IMR-90 (cell line): ENCODE measurements around the gene RAD23B. TPM values are rescaled to one million over a fixed set of nuclear protein-coding genes. Genes with fewer than 3 reads are reported as not detected.

Source experiments
- ATAC-seq: fragments of 200-7000 bp; cut with Tn5 transposase; 2 replicates; pipeline ENCODE4 v1.9.1; 2020; ENCODE audit warnings: low read depth, mild to moderate bottlenecking, moderate library complexity
- BruUV-seq: library from RNA; stranded (reverse); fragments of 400-500 nt; replicated peaks from 2 replicates; lab custom pipeline; 2021; lab: Mats Ljungman, UMichigan
- CTCF ChIA-PET: fragments of 300-600 bp; formaldehyde crosslinking; extraction: SDS; loops from one replicate; lab custom pipeline; 2021; ENCODE audit warnings: antibody characterized with exemption; lab: Yijun Ruan, JAX
- POLR2A ChIA-PET: fragments of 300-600 bp; sonication (Branson Sonifier 250); formaldehyde crosslinking; loops from one replicate; lab custom pipeline; 2022; ENCODE audit warnings: antibody characterized with exemption; ENCODE audit not compliant: unreplicated experiment; lab: Charles Lee
- DNase-seq: peaks from one replicate; pipeline ENCODE4 v3.0.0; 2013
- H2AFZ ChIP-seq: replicated peaks from 2 replicates; pipeline ENCODE3; 2013; ENCODE audit warnings: low read length, mild to moderate bottlenecking; ENCODE audit not compliant: poor library complexity
- H2AK5ac ChIP-seq: 2 replicates; pipeline ENCODE4 v1.6.1; 2013; ENCODE audit warnings: low read depth, low read length, inconsistent platforms
- H2AK9ac ChIP-seq: replicated peaks from 2 replicates; pipeline ENCODE3; 2013; ENCODE audit warnings: mild to moderate bottlenecking, low read depth, low read length, moderate library complexity; ENCODE audit not compliant: poor library complexity
- H2BK120ac ChIP-seq: 2 replicates; pipeline ENCODE4 v1.6.1; 2013; ENCODE audit warnings: low read depth, low read length, inconsistent platforms
- H2BK15ac ChIP-seq: 3 replicates; pipeline ENCODE4 v1.6.1; 2013; ENCODE audit warnings: low read depth, low read length, inconsistent platforms
- H2BK20ac ChIP-seq: 2 replicates; pipeline ENCODE4 v1.6.1; 2013; ENCODE audit warnings: low read depth, mild to moderate bottlenecking, inconsistent platforms, low read length, moderate library complexity
- H2BK5ac ChIP-seq: 2 replicates; pipeline ENCODE4 v1.6.1; 2013; ENCODE audit warnings: mild to moderate bottlenecking, low read depth, low read length, inconsistent platforms; ENCODE audit not compliant: poor library complexity, severe bottlenecking
- H3K14ac ChIP-seq: replicated peaks from 2 replicates; pipeline ENCODE4 v1.6.1; 2013; ENCODE audit warnings: low read depth, low read length, inconsistent platforms
- H3K18ac ChIP-seq: 2 replicates; pipeline ENCODE4 v1.6.1; 2013; ENCODE audit warnings: low read depth, low read length, control low read depth
- H3K23ac ChIP-seq: 2 replicates; pipeline ENCODE4 v1.6.1; 2013; ENCODE audit warnings: low read depth, low read length, inconsistent platforms
- H3K27ac ChIP-seq: 2 replicates; pipeline ENCODE4 v1.5.1; 2013; ENCODE audit warnings: mild to moderate bottlenecking, control low read depth, low read length; ENCODE audit not compliant: insufficient read depth
- H3K27me3 ChIP-seq: 2 replicates; pipeline ENCODE4 v1.6.1; 2013; ENCODE audit warnings: low read length; ENCODE audit not compliant: control insufficient read depth, insufficient read depth
- H3K36me3 ChIP-seq: 2 replicates; pipeline ENCODE4 v1.6.1; 2013; ENCODE audit warnings: low read length, mixed read lengths; ENCODE audit not compliant: control insufficient read depth, insufficient read depth
- H3K4ac ChIP-seq: 2 replicates; pipeline ENCODE4 v1.6.1; 2013; ENCODE audit warnings: low read depth, low read length, inconsistent platforms
- H3K4me1 ChIP-seq: 2 replicates; pipeline ENCODE4 v1.6.1; 2013; ENCODE audit warnings: low read length, mixed read lengths; ENCODE audit not compliant: control insufficient read depth, insufficient read depth
- H3K4me2 ChIP-seq: 2 replicates; pipeline ENCODE4 v1.6.1; 2013; ENCODE audit warnings: low read depth, mild to moderate bottlenecking, control low read depth, low read length, moderate library complexity
- H3K4me3 ChIP-seq: 2 replicates; pipeline ENCODE4 v1.5.1; 2013; ENCODE audit warnings: low read depth, mild to moderate bottlenecking, control low read depth, low read length, moderate library complexity; ENCODE audit not compliant: insufficient read depth
- H3K56ac ChIP-seq: 2 replicates; pipeline ENCODE4 v1.6.1; 2013; ENCODE audit warnings: low read length, inconsistent platforms; ENCODE audit not compliant: insufficient read depth; ENCODE audit errors: extremely low read depth
- H3K79me1 ChIP-seq, 2 experiments: 2 replicates each; pipeline ENCODE4 v1.6.1; 2013; ENCODE audit warnings: low read length in 2 of 2, inconsistent platforms in 1 of 2, low read depth in 1 of 2
- H3K9ac ChIP-seq: 2 replicates; pipeline ENCODE4 v1.6.1; 2013; ENCODE audit warnings: low read depth, low read length, control low read depth
- H3K9me1 ChIP-seq: 2 replicates; pipeline ENCODE4 v1.6.1; 2013; ENCODE audit warnings: low read length, inconsistent platforms; ENCODE audit not compliant: insufficient read depth
- H3K9me3 ChIP-seq: 2 replicates; pipeline ENCODE4 v1.6.1; 2013; ENCODE audit warnings: low read length; ENCODE audit not compliant: control insufficient read depth, insufficient read depth
- H4K20me1 ChIP-seq: 2 replicates; pipeline ENCODE4 v1.6.1; 2013; ENCODE audit warnings: low read length, inconsistent platforms; ENCODE audit not compliant: insufficient read depth
- H4K5ac ChIP-seq: 2 replicates; pipeline ENCODE4 v1.6.1; 2013; ENCODE audit warnings: mild to moderate bottlenecking, low read depth, low read length, control low read depth
- H4K8ac ChIP-seq, 2 experiments: 2 replicates each; pipeline ENCODE4 v1.6.1; 2013; ENCODE audit warnings: low read depth in 2 of 2, low read length in 2 of 2, control low read depth in 1 of 2, inconsistent platforms in 1 of 2
- H4K91ac ChIP-seq: 2 replicates; pipeline ENCODE4 v1.6.1; 2013; ENCODE audit warnings: low read depth, low read length, inconsistent platforms; ENCODE audit not compliant: insufficient read depth
- CEBPB ChIP-seq: IDR thresholded peaks from 2 replicates; pipeline ENCODE4 v1.6.1; 2012; ENCODE audit warnings: low read depth, low read length, improper control_type of control experiment
- MAFK ChIP-seq: IDR thresholded peaks from 2 replicates; pipeline ENCODE4 v1.6.1; 2012; ENCODE audit warnings: low read depth, low read length, improper control_type of control experiment
- MAZ ChIP-seq: IDR thresholded peaks from 2 replicates; pipeline ENCODE4 v1.6.1; 2012; ENCODE audit warnings: low read depth, mild to moderate bottlenecking, low read length, improper control_type of control experiment, moderate library complexity, borderline replicate concordance
- MXI1 ChIP-seq: IDR thresholded peaks from 2 replicates; pipeline ENCODE4 v1.6.1; 2012; ENCODE audit warnings: low read depth, mild to moderate bottlenecking, low read length, moderate library complexity, borderline replicate concordance
- NFE2L2 ChIP-seq: fragments of 150-350 bp; IDR thresholded peaks from 2 replicates; pipeline ENCODE4 v1.6.1; 2016; ENCODE audit warnings: low read depth, mild to moderate bottlenecking, low read length
- POLR2A ChIP-seq: IDR thresholded peaks from 2 replicates; pipeline ENCODE4 v1.6.1; 2012; ENCODE audit warnings: mild to moderate bottlenecking, low read depth, low read length
- WGBS, 2 experiments: methylation state at CpG; one replicate each; pipeline versions ENCODE4 v1.1.5 to v1.1.7; 2013; ENCODE audit warnings: missing lambda C conversion rate in 2 of 2; ENCODE audit not compliant: insufficient read length in 1 of 2; ENCODE audit errors: extremely low coverage in 2 of 2; 5-methylcytosine and 5-hydroxymethylcytosine counted together
- dilution Hi-C: fragments of 300-500 bp; cut with HindIII; formaldehyde crosslinking; loops from one replicate; pipeline ENCODE4 v1.14.3; 2018; ENCODE audit warnings: low sequenced_read_pairs; ENCODE audit not compliant: unreplicated experiment
- in situ Hi-C: fragments of 300-500 bp; cut with MboI; formaldehyde crosslinking; loops from 3 replicates; pipeline ENCODE4 v1.14.3; 2019; ENCODE audit warnings: low sequenced_read_pairs, inconsistent platforms, mixed read lengths
- intact Hi-C: fragments of 100-400 bp; cut with micrococcal nuclease; formaldehyde crosslinking; loops from 2 replicates; pipeline ENCODE4 v1.10.0; 2022
- polyA plus RNA-seq, 3 experiments: library from polyadenylated mRNA; depleted of rRNA; stranded (reverse); fragments of >200 nt; gene quantifications; 2 replicates each; pipeline ENCODE4 v1.2.3, GENCODE V29; 2012; ENCODE audit warnings: low replicate concordance in 1 of 3
- total RNA-seq: library from RNA; depleted of rRNA; stranded (reverse); fragments of >200 nt; gene quantifications from 2 replicates; pipeline ENCODE4 v1.2.3, GENCODE V29; 2012
- TF ChIP-seq, protein P1 (sequence below): fragments of 150-350 bp; IDR thresholded peaks from 2 replicates; pipeline ENCODE4 v1.6.1; 2017; ENCODE audit warnings: mild to moderate bottlenecking, antibody characterized with exemption, low read length, low read depth

The RAD23B gene
- total and polyA plus RNA-seq, 2 of the 4 experiments (the other 2 are of a cell fraction), result 126 to 148 TPM

DNA sequence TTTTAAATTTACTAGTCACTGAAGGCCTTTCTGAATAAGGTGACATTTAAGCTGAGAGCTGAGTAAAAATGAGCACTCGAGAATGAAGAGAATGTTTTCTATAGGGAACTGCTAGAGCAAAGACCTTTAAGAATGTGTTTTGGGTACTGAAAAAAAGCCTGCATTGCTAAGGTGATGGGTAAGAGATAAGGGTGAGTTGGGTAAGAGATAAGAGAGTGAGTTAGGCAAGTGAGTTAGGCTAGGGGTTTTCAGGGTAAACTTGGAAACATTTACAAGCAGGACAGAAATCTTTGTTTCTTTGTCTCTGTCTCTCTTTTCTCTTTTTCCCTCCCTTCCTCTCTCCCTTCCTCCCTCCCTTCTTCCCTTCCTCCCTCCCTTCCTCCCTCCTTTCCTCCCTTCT is 5.6 kb downstream of the RAD23B start:
- no TSS peak for BruUV-seq
- no CpG with 5 or more reads among the region's 1 CpG for WGBS, 2 experiments
- dilution Hi-C loops (no loop called here), intact Hi-C loops (loop anchor here (10.0 kb wide), 2 partner anchors 424 to 1444 kb away; partner anchors contain the start of gene ZNF462), in situ Hi-C loops (loop anchor here (25.0 kb wide), 1 partner anchor 401 kb away; no protein-coding TSS in a partner anchor)
- H2BK15ac ChIP-seq, result no peak overlapping the region
- no peak overlapping the region for H2BK120ac ChIP-seq
- peaks cover 14% of the 10 kb centered on the region for H3K9me1 ChIP-seq
- no peak overlapping the region for H4K91ac ChIP-seq
- no peak overlapping the region for H2BK5ac ChIP-seq
- no peak overlapping the region for H3K23ac ChIP-seq
- H3K4me3 ChIP-seq, result no peak overlapping the region
- H3K27me3 ChIP-seq, result no peaks in the 10 kb centered on the region
- H2AK9ac ChIP-seq, result no peak overlapping the region
- peaks cover 97% of the 10 kb centered on the region for H4K20me1 ChIP-seq
- no peak overlapping the region for H3K56ac ChIP-seq
- H3K14ac ChIP-seq, result no peak overlapping the region
- no peak overlapping the region for H2BK20ac ChIP-seq
- H3K9me3 ChIP-seq, result no peaks in the 10 kb centered on the region
- no peak overlapping the region for H4K5ac ChIP-seq
- H3K9ac ChIP-seq, result no peak overlapping the region
- no peak overlapping the region for H3K4me2 ChIP-seq
- H2AFZ ChIP-seq, result no peak overlapping the region
- H3K36me3 ChIP-seq, result no peaks in the 10 kb centered on the region
- no peak overlapping the region for H2AK5ac ChIP-seq
- TF ChIP-seq NFE2L2, result no peak
- TF ChIP-seq MXI1, result no peak
- peak; percentile 39; the same call in 1 of the 2 replicates for TF ChIP-seq CEBPB
- TF ChIP-seq, protein P1, sequence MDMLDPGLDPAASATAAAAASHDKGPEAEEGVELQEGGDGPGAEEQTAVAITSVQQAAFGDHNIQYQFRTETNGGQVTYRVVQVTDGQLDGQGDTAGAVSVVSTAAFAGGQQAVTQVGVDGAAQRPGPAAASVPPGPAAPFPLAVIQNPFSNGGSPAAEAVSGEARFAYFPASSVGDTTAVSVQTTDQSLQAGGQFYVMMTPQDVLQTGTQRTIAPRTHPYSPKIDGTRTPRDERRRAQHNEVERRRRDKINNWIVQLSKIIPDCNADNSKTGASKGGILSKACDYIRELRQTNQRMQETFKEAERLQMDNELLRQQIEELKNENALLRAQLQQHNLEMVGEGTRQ, result no peak
- TF ChIP-seq MAFK, result no peak
- TF ChIP-seq POLR2A, result no peak
- no peak for TF ChIP-seq MAZ
- H3K18ac ChIP-seq, result no peak overlapping the region
- ChIA-PET CTCF (no interaction called here), POLR2A (no interaction called here)
- H3K27ac ChIP-seq, result no peak overlapping the region
- peaks cover 8% of the 10 kb centered on the region for H3K4me1 ChIP-seq
- no peak overlapping the region for H3K4ac ChIP-seq
- no peak overlapping the region for H4K8ac ChIP-seq
- ATAC-seq (no peak), DNase-seq (no peak)
- peaks cover 0 to 24% of the 10 kb centered on the region in 2 experiments; a peak in 2 of 4 replicates for H3K79me1 ChIP-seq
